Natural killer cell (primary cell): ENCODE data around the gene ZNF276. TPM values are rescaled to one million over a fixed set of nuclear protein-coding genes. Genes with fewer than 3 reads are reported as not detected.

Source experiments
- ATAC-seq, 3 donors: fragments of 150-1000 bp in 2 of 3; fragments of 200-7000 bp in 1 of 3; cut with Tn5 transposase; 1 replicate in 1 of 3; 2 replicates in 2 of 3; pipeline ENCODE4 v1.10.0; 2021; ENCODE audit warnings: mild to moderate bottlenecking in 2 of 3, moderate library complexity in 2 of 3
- DNase-seq, 2 donors: peaks; one replicate each; pipeline versions ENCODE4 v3.0.0 to v3.0.0-alpha.2; 2013 to 2021; ENCODE audit warnings: mixed read lengths in 1 of 2
- H3K27ac ChIP-seq: one replicate; pipeline ENCODE4 v1.5.1; 2013; ENCODE audit warnings: mild to moderate bottlenecking, low read length
- H3K27me3 ChIP-seq: one replicate; pipeline ENCODE4 v1.6.1; 2013; ENCODE audit warnings: low read length; ENCODE audit not compliant: control insufficient read depth, insufficient read depth
- H3K36me3 ChIP-seq: one replicate; pipeline ENCODE4 v1.6.1; 2013; ENCODE audit warnings: low read length; ENCODE audit not compliant: control insufficient read depth, insufficient read depth
- H3K4me1 ChIP-seq: one replicate; pipeline ENCODE4 v1.6.1; 2013; ENCODE audit warnings: low read length; ENCODE audit not compliant: control insufficient read depth, insufficient read depth
- H3K4me3 ChIP-seq: one replicate; pipeline ENCODE4 v1.5.1; 2013; ENCODE audit warnings: low read length
- H3K9me3 ChIP-seq: one replicate; pipeline ENCODE4 v1.6.1; 2013; ENCODE audit warnings: low read length; ENCODE audit not compliant: control insufficient read depth, insufficient read depth
- H3K27ac Mint-ChIP-seq, 2 donors: one replicate each; pipeline ENCODE4 v1.8.0; 2022; ENCODE audit warnings: mild to moderate bottlenecking in 2 of 2, mixed read lengths in 2 of 2, moderate library complexity in 1 of 2
- H3K27me3 Mint-ChIP-seq, 2 donors: one replicate each; pipeline ENCODE4 v1.8.0; 2022; ENCODE audit warnings: low read depth in 2 of 2, mixed read lengths in 2 of 2
- H3K36me3 Mint-ChIP-seq: one replicate; pipeline ENCODE4 v1.8.0; 2022; ENCODE audit warnings: mixed read lengths
- H3K4me1 Mint-ChIP-seq, 2 donors: one replicate each; pipeline ENCODE4 v1.8.0; 2022; ENCODE audit warnings: mixed read lengths in 2 of 2
- H3K4me3 Mint-ChIP-seq: one replicate; pipeline ENCODE4 v1.8.0; 2022; ENCODE audit warnings: mild to moderate bottlenecking, moderate library complexity, mixed read lengths
- H3K9me3 Mint-ChIP-seq, 2 donors: one replicate each; pipeline ENCODE4 v1.8.0; 2022; ENCODE audit warnings: mixed read lengths in 2 of 2
- WGBS: methylation state at CpG from one replicate; pipeline ENCODE4 v1.1.7; 2013; ENCODE audit warnings: missing lambda C conversion rate; ENCODE audit not compliant: insufficient coverage; 5-methylcytosine and 5-hydroxymethylcytosine counted together
- intact Hi-C: fragments of 100-400 bp; cut with micrococcal nuclease; formaldehyde crosslinking; loops from one replicate; pipeline ENCODE4 v1.14.2; 2022
- total RNA-seq, 4 donors: library from RNA; stranded (reverse); fragments of 120-200 nt in 1 of 4; gene quantifications; one replicate each; pipeline versions ENCODE4 v1.2.3 to v1.2.4, GENCODE V29; 2013 to 2022
- TF ChIP-seq, protein P1 (sequence below): fragments of 200-600 bp; IDR thresholded peaks from one replicate; pipeline ENCODE4 v1.8.0; 2022; ENCODE audit warnings: antibody characterized with exemption

Gene ZNF276
- total RNA-seq, 3 donors from 2014 or later (not counting 1 experiment from before 2014, with no cell fraction given): 146 to 206 (median 186) TPM

DNA sequence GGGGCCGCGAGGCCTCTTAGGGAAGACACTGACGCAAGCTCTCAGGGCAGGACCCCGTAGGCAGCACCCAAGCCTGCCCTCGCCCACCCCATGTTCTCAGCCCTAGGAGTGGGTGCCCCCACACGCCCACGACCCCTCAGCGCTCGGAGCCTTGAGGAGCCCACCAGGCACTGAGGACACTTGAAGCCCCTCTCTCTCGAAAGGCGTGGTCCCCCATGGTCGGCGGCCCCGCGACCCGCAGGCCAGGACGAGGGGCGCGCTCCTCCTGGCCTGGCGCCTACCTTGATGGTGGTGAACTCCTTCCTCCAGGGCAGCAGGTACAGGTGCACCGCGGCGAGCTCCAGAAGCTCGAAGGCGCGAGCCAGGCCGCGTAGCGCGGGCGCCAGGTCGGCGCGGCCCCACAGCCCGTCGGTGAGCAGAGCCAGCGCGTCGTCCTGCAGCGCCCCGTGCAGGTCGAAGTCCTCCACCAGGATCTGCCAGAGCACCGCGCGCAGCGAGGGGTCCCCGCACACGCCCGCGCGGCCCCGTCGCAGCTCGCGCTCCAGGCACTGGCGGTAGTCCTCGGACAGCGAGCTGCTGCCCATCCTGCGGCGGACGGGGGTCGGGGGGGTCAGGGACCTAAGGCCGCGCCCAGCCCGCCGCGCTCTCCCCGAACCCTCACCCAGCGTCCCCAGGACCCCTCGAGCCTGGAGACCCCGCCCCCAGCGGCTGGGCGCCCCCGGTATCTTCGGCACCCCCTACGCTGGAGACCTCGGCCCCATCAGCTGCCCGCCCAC is 20.5 kb upstream of the ZNF276 start:
- DNase-seq (peak; percentile 58 to 85), ATAC-seq (peak; percentile 21 to 46 (median 29))
- Histone ChIP-seq H3K27me3 (no peaks in the 10 kb centered on the region), H3K27ac (peak overlapping the region; percentile 83), H3K9me3 (no peaks in the 10 kb centered on the region), H3K4me3 (peak overlapping the region; percentile 68), H3K36me3 (peaks cover 3% of the 10 kb centered on the region), H3K4me1 (peaks cover 40% of the 10 kb centered on the region)
- Mint-ChIP-seq H3K27ac (peak overlapping the region; percentile 81 to 86), H3K27me3 (no peaks in the 10 kb centered on the region), H3K4me1 (peaks cover 11 to 28% of the 10 kb centered on the region in 2 donors), H3K4me3 (peak overlapping the region; percentile 86), H3K9me3 (no peaks in the 10 kb centered on the region), H3K36me3 (no peaks in the 10 kb centered on the region)
- intact Hi-C loops: loop anchor here (1.0 to 2.0 kb wide), 4 partner anchors 14 to 160 kb away; partner anchors contain the start of gene CDK10
- TF ChIP-seq, protein P1, sequence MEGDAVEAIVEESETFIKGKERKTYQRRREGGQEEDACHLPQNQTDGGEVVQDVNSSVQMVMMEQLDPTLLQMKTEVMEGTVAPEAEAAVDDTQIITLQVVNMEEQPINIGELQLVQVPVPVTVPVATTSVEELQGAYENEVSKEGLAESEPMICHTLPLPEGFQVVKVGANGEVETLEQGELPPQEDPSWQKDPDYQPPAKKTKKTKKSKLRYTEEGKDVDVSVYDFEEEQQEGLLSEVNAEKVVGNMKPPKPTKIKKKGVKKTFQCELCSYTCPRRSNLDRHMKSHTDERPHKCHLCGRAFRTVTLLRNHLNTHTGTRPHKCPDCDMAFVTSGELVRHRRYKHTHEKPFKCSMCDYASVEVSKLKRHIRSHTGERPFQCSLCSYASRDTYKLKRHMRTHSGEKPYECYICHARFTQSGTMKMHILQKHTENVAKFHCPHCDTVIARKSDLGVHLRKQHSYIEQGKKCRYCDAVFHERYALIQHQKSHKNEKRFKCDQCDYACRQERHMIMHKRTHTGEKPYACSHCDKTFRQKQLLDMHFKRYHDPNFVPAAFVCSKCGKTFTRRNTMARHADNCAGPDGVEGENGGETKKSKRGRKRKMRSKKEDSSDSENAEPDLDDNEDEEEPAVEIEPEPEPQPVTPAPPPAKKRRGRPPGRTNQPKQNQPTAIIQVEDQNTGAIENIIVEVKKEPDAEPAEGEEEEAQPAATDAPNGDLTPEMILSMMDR: peak; percentile 47
- 2% methylated on average over 78 of the region's 78 CpGs for WGBS

DNA sequence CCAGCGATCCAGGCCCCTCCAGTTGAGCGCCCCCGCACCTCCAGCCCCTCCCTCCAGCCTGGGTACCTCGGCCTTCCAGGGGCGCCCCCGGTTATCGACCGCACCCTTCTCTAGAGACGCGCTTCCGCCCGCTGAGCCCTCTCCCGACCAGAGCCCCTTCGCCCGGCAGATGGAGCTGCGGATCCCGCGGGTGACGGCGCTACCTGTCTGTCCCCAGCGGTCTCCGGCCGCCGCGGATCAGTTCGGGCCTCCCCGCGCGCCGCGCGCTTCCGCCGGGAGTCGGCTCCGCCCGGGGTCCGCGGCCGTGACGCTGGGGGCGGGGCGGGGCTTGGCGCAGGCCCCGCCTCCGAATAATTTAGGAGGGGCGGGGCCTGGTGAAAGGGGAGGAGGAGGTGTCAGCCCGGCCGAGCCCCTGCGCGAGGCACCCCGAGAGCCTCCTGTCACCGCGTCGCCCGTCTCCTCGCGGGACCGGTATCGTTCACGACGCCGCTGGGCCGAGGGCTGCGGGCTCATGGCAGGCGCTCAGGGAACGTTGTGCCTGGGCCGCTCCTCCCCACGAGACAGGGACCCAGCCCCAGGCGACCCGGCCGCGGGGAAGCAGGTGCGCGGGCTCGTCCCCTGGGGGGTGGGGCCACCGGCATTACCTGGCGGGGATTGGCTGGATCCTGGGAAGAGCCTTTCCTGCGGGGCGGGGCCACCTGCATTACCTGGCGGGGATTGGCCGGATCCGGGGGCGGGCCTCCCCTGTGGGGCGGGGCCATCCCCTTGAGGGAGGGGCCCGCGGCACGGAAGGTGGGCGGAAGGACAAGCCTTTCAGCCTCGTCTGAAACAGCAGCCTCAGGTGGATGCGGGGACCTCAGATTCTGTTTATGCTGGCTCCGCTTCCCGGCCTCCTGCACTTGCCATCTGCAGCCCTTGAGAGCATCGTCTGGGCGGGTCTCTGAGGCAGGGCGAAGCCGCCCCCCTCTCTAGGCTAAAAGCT is 19.6 kb upstream of the ZNF276 start, which contains the start of gene SPATA2L:
Gene SPATA2L, minus strand, starts transcription at position 281 of the 982 bp plus-strand sequence. CDS start 473 bp downstream, outside the sequence.
- Histone ChIP-seq H3K27ac (peak within 1 kb of the TSS; percentile 83), H3K4me1 (peaks cover 36% of the 10 kb centered on the region), H3K4me3 (peak within 1 kb of the TSS; percentile 68), H3K9me3 (no peaks in the 10 kb centered on the region), H3K27me3 (no peaks in the 10 kb centered on the region), H3K36me3 (peaks cover 3% of the 10 kb centered on the region)
- TF ChIP-seq, protein P1: no peak
- DNase-seq: peak; percentile 95 to 98
- peaks cover 9 to 23% of the 10 kb centered on the region in 2 donors for H3K4me1 Mint-ChIP-seq
- H3K9me3 Mint-ChIP-seq: no peaks in the 10 kb centered on the region
- H3K36me3 Mint-ChIP-seq: no peaks in the 10 kb centered on the region
- H3K27me3 Mint-ChIP-seq: no peaks in the 10 kb centered on the region
- peak; percentile 75 to 92 (median 77) for ATAC-seq
- intact Hi-C loops: loop anchor here (2.0 kb wide), 2 partner anchors 15 to 159 kb away; partner anchors contain the start of gene CDK10
- H3K4me3 Mint-ChIP-seq: peak within 1 kb of the TSS; percentile 86
- WGBS: under 1% methylated on average over 97 of the region's 97 CpGs
- peak within 1 kb of the TSS; percentile 81 to 86 for H3K27ac Mint-ChIP-seq

DNA sequence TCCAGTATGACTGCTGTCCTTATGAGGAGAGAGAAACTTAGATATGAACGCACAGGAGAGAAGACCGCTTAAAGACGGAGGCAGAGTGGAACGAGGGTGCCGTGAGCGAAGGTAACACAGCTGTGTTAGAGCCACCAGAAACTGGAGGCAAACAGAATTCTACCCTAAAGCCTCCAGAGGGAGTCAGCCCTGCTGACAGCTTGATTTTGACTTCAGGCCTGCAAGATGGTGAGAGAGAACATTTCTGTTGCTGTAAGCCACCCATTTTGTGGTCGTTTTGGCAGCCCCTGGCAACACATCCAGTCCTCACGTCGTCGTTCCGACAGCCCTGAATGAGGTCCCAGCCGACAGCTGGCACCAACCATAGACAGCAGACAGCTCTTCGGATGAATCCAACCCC is 17.1 kb upstream of the ZNF276 start:
- Mint-ChIP-seq H3K4me1 (peaks cover 6 to 18% of the 10 kb centered on the region in 2 donors), H3K27me3 (no peaks in the 10 kb centered on the region), H3K27ac (no peak overlapping the region), H3K9me3 (no peaks in the 10 kb centered on the region), H3K4me3 (no peak overlapping the region), H3K36me3 (no peaks in the 10 kb centered on the region)
- H3K27ac ChIP-seq: no peak overlapping the region
- peak in 1 of 2 donors; percentile 7 for DNase-seq
- WGBS: 89% methylated on average over 13 of the region's 13 CpGs
- intact Hi-C loops: no loop called here
- H3K4me1 ChIP-seq: peaks cover 28% of the 10 kb centered on the region
- no peaks in the 10 kb centered on the region for H3K27me3 ChIP-seq
- no peaks in the 10 kb centered on the region for H3K9me3 ChIP-seq
- no peak overlapping the region for H3K4me3 ChIP-seq
- ATAC-seq: no peak
- TF ChIP-seq, protein P1: no peak
- H3K36me3 ChIP-seq: no peaks in the 10 kb centered on the region
